GM06990 (cell line): ENCODE measurements around the gene GPR87.

Source experiments
- DNase-seq: peaks from one replicate; pipeline ENCODE4 v3.0.0-alpha.2; 2011; ENCODE audit not compliant: insufficient read length; ENCODE audit errors: extremely low read depth
- H3K27me3 ChIP-seq: replicated peaks from 2 replicates; pipeline ENCODE4 v1.6.0; 2011; ENCODE audit warnings: low read length; ENCODE audit not compliant: control insufficient read depth, insufficient read depth
- H3K36me3 ChIP-seq: 2 replicates; pipeline ENCODE4 v1.5.1; 2011; ENCODE audit warnings: low read length; ENCODE audit not compliant: control insufficient read depth, insufficient read depth
- H3K4me3 ChIP-seq: replicated peaks from 2 replicates; pipeline ENCODE4 v1.5.1; 2011; ENCODE audit warnings: low read depth, mild to moderate bottlenecking, control low read depth, low read length
- CTCF ChIP-seq: IDR thresholded peaks from 2 replicates; pipeline ENCODE4 v1.5.1; 2011; ENCODE audit warnings: low read length, control low read depth, mild to moderate bottlenecking, inconsistent platforms; ENCODE audit not compliant: insufficient read depth, poor library complexity, severe bottlenecking

Gene GPR87

GRCh38 chr3:151316267-151316991, at the start of gene GPR87:
GPR87 (minus strand) TSS chr3:151316820; CDS start chr3:151300100, 16,720 bp downstream.
- DNase-seq: no peak
- no peaks in the 10 kb centered on the region for H3K36me3 ChIP-seq
- no peak within 1 kb of the TSS for H3K4me3 ChIP-seq
- no peak for TF ChIP-seq CTCF
- H3K27me3 ChIP-seq: no peaks in the 10 kb centered on the region; the same call in 1 of the 2 replicates

GRCh38 chr3:151362751-151363174, 46.1 kb upstream of the GPR87 start:
- no peaks in the 10 kb centered on the region for H3K36me3 ChIP-seq
- H3K4me3 ChIP-seq: no peak overlapping the region
- TF ChIP-seq CTCF: no peak
- no peak for DNase-seq
- no peaks in the 10 kb centered on the region; the same call in 1 of the 2 replicates for H3K27me3 ChIP-seq

DNA sequence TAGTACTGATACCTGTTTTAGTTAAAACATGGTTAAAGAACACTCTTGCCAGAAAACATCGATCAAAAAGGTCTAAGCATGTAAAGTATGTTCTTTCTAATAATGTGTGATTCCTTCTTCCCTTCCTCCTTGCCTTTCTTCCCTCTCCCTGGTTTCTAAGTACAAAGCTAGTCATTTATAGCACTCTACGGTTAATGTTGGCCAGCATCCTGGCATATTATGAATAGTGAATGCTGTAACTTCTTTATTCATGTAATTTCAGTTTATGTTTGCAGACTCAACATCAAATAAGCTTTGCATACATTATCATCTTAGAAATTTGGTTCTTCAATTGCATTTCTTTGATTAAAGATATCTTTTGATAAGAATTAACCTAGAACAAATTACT, 40.8 kb upstream of the GPR87 start:
- no peak overlapping the region for H3K4me3 ChIP-seq
- no peak for DNase-seq
- TF ChIP-seq CTCF: no peak
- no peaks in the 10 kb centered on the region for H3K36me3 ChIP-seq
- no peaks in the 10 kb centered on the region; the same call in 1 of the 2 replicates for H3K27me3 ChIP-seq

DNA sequence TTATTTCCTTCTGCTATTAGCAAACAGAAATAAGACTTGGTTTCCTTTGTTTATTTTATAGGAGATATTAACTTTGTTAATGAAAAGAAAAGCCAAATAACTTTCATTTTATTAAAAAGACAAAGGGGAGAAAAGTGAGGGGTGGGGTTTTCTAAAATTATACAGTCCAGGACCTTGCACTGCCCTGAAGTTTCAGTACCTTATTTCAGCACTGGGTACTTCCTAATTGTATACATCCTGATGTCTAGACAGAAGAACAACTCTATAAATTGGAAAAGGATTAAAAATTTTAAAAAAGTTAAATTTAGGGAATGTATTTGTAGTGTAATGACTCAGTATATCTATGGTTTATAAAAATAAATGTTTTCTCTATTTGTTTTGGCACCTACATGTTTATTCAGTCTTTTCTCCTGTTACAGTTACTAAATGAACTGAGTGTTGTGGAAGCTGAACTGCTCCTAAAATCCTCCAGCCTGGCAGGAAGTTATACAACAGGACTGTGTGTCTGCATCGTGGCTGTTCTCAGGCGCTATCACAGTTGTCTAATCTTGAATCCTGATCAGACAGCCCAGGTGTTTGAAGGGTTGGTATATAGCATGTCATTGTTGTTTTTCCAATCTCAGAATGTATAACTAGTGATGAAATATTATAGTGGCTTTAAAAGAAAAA, 40.3 kb upstream of the GPR87 start:
- Histone ChIP-seq H3K4me3 (no peak overlapping the region), H3K27me3 (no peaks in the 10 kb centered on the region), H3K36me3 (no peaks in the 10 kb centered on the region)
- TF ChIP-seq CTCF: no peak
- DNase-seq: no peak

DNA sequence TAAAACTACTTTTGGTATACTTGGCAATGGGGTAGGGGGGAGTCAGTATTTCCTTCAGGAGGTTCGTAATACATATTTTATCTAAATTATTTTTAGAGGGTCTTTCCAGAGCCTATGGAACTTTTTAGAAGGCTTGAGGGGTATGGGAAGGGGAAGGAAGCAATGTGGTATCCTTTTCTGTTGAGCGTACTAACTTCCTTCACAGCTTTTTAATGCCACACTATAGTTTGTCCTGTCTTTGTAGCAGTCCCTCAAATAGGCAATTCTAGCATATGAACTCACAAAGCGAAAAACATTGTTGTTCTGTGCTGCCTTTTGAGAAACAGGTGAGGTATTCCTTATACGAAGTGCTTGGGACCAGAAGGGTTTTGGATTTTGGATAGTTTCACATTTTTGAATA, 35.0 kb upstream of the GPR87 start:
- TF ChIP-seq CTCF: no peak
- no peak overlapping the region for H3K4me3 ChIP-seq
- no peak for DNase-seq
- H3K27me3 ChIP-seq: no peaks in the 10 kb centered on the region
- H3K36me3 ChIP-seq: no peaks in the 10 kb centered on the region
